ENCODE measurements around the gene CDH13.

DNA sequence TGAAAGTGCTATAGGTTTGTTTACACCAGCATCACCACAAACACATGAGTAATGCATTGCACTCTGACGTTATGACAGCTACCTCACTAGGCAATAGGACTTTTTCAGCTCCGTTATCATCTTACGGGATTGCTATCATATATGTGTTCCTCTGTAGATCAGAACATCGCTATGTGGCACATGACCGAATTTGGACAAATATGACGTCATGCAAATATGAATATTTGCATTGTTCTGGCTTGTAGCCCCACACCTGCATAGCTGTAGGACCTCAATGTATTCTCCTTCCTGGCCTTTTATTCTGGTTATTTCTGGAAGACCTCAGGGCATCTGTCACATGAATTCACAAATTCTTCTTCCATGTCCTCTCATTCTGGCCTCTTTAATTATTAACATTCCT lies 393.2 kb downstream of the CDH13 start:
- no peak for TF ChIP-seq SMAD1 (IDR thresholded peaks at IDR 0.05; ENCODE audit: low read depth, partially characterized antibody)
- no peak for TF ChIP-seq EZH2 (IDR thresholded peaks at IDR 0.05; ENCODE audit: borderline replicate concordance, control insufficient read depth, low read depth, low read length)
- TF ChIP-seq SPI1 (IDR thresholded peaks at IDR 0.05; ENCODE audit: borderline replicate concordance, insufficient read depth, low read depth, low read length), result no peak
- no peak for TF ChIP-seq POLR2A (IDR thresholded peaks at IDR 0.05; ENCODE audit: low read depth, low read length)
- TF ChIP-seq SMC3 (IDR thresholded peaks at IDR 0.05; ENCODE audit: borderline replicate concordance, low read length), result no peak
- TF ChIP-seq, protein P1, sequence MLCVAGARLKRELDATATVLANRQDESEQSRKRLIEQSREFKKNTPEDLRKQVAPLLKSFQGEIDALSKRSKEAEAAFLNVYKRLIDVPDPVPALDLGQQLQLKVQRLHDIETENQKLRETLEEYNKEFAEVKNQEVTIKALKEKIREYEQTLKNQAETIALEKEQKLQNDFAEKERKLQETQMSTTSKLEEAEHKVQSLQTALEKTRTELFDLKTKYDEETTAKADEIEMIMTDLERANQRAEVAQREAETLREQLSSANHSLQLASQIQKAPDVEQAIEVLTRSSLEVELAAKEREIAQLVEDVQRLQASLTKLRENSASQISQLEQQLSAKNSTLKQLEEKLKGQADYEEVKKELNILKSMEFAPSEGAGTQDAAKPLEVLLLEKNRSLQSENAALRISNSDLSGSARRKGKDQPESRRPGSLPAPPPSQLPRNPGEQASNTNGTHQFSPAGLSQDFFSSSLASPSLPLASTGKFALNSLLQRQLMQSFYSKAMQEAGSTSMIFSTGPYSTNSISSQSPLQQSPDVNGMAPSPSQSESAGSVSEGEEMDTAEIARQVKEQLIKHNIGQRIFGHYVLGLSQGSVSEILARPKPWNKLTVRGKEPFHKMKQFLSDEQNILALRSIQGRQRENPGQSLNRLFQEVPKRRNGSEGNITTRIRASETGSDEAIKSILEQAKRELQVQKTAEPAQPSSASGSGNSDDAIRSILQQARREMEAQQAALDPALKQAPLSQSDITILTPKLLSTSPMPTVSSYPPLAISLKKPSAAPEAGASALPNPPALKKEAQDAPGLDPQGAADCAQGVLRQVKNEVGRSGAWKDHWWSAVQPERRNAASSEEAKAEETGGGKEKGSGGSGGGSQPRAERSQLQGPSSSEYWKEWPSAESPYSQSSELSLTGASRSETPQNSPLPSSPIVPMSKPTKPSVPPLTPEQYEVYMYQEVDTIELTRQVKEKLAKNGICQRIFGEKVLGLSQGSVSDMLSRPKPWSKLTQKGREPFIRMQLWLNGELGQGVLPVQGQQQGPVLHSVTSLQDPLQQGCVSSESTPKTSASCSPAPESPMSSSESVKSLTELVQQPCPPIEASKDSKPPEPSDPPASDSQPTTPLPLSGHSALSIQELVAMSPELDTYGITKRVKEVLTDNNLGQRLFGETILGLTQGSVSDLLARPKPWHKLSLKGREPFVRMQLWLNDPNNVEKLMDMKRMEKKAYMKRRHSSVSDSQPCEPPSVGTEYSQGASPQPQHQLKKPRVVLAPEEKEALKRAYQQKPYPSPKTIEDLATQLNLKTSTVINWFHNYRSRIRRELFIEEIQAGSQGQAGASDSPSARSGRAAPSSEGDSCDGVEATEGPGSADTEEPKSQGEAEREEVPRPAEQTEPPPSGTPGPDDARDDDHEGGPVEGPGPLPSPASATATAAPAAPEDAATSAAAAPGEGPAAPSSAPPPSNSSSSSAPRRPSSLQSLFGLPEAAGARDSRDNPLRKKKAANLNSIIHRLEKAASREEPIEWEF (IDR thresholded peaks at IDR 0.05; ENCODE audit: insufficient replicate concordance, low read depth, low read length), result no peak
